PFSK-1 (cell line): Measurements from ENCODE around the gene WDR35.

Experiments used
- FOXP2 ChIP-seq: optimal IDR thresholded peaks from 2 replicates; pipeline ENCODE3; 2011; ENCODE audit warnings: borderline replicate concordance, control low read depth, inconsistent platforms; ENCODE audit not compliant: insufficient read depth; ENCODE audit errors: extremely low read length, extremely low read depth
- POLR2AphosphoS5 ChIP-seq: IDR thresholded peaks from 2 replicates; pipeline ENCODE4 v1.6.1; 2012; ENCODE audit warnings: low read depth, mild to moderate bottlenecking, control low read depth, low read length, moderate library complexity
- SIN3A ChIP-seq: IDR thresholded peaks from 2 replicates; pipeline ENCODE4 v1.6.1; 2012; ENCODE audit warnings: mild to moderate bottlenecking, low read length, moderate library complexity, borderline replicate concordance; ENCODE audit not compliant: insufficient read depth
- TAF1 ChIP-seq: IDR thresholded peaks from 2 replicates; pipeline ENCODE4 v1.6.1; 2012; ENCODE audit warnings: low read length, control low read depth, borderline replicate concordance; ENCODE audit not compliant: insufficient read depth
- TF ChIP-seq, protein P1 (sequence below), 2 experiments: IDR thresholded peaks; 2 replicates each; pipeline versions ENCODE4 v1.6.1 to v1.8.0; 2011 to 2012; ENCODE audit warnings: low read depth in 2 of 2, low read length in 2 of 2, control low read depth in 1 of 2, inconsistent platforms in 1 of 2, mild to moderate bottlenecking in 1 of 2, moderate library complexity in 1 of 2; ENCODE audit not compliant: insufficient read depth in 1 of 2

Gene WDR35

DNA sequence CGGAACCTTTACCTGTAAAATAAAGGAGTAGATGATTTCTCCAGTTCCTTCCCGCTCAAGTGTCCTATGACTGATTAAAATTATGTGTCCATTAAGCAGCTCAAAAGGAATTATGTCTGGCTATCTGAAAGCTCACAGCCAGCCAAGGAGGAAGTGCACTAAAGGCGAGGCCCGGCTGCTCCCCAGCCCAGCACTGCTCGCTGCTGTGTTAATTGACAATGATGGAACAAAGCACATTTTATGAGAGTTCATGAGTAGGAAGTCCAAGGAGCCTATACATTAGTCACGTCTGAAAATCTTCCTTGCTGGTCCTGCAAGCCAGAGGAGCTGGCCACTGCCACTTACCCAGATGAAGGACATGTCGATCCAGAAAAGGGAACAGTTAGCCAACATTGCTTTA, 102.4 kb downstream of the WDR35 start:
- TF ChIP-seq TAF1 (no peak), POLR2AphosphoS5 (no peak), SIN3A (no peak)

DNA sequence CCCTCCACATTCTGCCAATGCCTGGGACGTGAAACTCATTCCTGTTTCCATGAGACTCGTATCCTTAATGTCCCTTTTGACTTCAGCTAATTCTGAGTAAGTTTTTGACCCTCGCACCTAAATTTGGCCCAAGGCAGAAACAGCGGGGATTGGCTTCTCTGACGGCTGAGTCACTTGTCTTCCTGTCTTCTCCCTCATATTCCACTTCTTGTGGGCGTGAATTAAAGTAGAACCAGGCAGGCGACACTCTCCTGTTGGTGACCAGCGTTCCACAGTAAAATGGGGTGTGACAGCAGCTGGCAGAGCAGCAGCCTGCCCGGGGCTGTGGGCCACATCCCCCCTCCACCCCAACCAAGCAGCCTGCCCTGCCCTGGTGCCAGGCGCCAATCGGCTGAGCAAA, 103.6 kb downstream of the WDR35 start:
- no peak for TF ChIP-seq FOXP2
- TF ChIP-seq SIN3A, result no peak
- TF ChIP-seq, protein P1, sequence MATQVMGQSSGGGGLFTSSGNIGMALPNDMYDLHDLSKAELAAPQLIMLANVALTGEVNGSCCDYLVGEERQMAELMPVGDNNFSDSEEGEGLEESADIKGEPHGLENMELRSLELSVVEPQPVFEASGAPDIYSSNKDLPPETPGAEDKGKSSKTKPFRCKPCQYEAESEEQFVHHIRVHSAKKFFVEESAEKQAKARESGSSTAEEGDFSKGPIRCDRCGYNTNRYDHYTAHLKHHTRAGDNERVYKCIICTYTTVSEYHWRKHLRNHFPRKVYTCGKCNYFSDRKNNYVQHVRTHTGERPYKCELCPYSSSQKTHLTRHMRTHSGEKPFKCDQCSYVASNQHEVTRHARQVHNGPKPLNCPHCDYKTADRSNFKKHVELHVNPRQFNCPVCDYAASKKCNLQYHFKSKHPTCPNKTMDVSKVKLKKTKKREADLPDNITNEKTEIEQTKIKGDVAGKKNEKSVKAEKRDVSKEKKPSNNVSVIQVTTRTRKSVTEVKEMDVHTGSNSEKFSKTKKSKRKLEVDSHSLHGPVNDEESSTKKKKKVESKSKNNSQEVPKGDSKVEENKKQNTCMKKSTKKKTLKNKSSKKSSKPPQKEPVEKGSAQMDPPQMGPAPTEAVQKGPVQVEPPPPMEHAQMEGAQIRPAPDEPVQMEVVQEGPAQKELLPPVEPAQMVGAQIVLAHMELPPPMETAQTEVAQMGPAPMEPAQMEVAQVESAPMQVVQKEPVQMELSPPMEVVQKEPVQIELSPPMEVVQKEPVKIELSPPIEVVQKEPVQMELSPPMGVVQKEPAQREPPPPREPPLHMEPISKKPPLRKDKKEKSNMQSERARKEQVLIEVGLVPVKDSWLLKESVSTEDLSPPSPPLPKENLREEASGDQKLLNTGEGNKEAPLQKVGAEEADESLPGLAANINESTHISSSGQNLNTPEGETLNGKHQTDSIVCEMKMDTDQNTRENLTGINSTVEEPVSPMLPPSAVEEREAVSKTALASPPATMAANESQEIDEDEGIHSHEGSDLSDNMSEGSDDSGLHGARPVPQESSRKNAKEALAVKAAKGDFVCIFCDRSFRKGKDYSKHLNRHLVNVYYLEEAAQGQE (IDR thresholded peaks at IDR 0.05; ENCODE audit: insufficient read depth in 1 of 2, low read depth in 2 of 2, low read length in 2 of 2), result no peak
- no peak for TF ChIP-seq POLR2AphosphoS5
- no peak for TF ChIP-seq TAF1

DNA sequence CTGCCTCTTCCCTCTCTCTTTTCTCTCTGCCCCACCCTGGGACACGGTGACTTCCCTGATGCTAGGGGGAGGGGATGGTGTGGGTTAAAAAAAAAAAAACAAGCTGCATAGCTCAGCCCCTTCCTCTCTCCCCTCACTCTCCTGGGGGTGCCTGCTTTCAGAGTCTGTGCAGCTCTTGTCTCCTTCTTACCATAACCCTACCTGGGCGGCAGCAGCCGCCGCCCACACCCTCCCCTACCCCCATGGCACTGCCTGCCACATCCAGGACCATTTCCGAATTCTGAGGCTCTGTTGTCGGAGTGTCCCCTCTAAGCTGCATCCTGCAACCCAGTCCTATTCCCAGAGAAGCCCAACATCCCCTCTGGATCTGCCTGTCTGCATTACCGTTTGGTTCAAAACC, 104.1 kb downstream of the WDR35 start:
- no peak for TF ChIP-seq SIN3A
- TF ChIP-seq FOXP2, result no peak
- no peak for TF ChIP-seq TAF1
- TF ChIP-seq, protein P1 (IDR thresholded peaks at IDR 0.05; ENCODE audit: insufficient read depth in 1 of 2, low read depth in 2 of 2, low read length in 2 of 2), result no peak
- TF ChIP-seq POLR2AphosphoS5, result no peak

GRCh38 chr2:19883971-19884720, 105.8 kb downstream of the WDR35 start:
- no peak for TF ChIP-seq POLR2AphosphoS5

DNA sequence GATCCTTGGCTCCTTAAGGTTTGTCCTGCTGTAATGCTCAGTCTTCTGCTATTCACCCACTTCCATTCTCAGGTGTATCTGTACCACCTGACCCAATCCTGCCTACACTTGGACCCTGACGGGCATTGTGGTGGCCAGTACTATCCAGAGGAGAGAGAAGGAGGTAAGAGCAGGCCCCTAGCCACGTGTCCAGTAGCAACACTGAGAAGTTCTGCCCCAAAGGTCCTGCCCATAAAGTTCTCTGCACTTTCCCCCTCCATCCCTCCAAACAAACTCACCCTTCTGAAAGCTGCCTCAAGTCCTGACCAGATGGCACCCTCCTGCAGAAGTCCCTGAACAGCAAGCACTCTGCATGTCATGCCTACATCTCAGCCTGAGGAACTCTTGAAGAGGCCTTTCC, 106.4 kb downstream of the WDR35 start:
- TF ChIP-seq POLR2AphosphoS5, result no peak
- TF ChIP-seq, protein P1 (IDR thresholded peaks at IDR 0.05; ENCODE audit: insufficient read depth in 1 of 2, low read depth in 2 of 2, low read length in 2 of 2), result no peak
- TF ChIP-seq TAF1, result no peak
- no peak for TF ChIP-seq SIN3A
- no peak for TF ChIP-seq FOXP2

DNA sequence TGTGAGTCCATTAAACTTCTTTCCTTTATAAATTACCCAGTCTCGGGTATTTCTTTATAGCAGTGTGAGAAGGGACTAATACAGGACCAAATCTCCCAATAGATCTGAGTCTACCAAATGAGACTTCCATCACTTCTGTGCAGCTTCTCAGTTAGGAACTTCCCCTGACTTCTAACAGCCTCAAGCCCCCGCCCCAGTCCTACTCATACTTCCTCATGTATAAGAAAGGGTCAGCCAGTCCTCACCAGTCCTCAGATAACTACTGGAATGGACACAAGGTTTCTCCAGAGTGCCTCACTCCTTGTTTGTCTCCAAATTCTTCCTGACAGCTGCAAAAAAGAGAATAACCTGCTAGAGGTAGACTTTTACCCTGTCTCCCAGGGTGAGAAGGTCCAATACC, 107.6 kb downstream of the WDR35 start:
- TF ChIP-seq TAF1, result no peak
- TF ChIP-seq, protein P1 (IDR thresholded peaks at IDR 0.05; ENCODE audit: insufficient read depth in 1 of 2, low read depth in 2 of 2, low read length in 2 of 2), result no peak
- no peak for TF ChIP-seq SIN3A
- TF ChIP-seq FOXP2, result no peak
- no peak for TF ChIP-seq POLR2AphosphoS5
